H9 (cell line): ENCODE results near the gene UPP1. TPM values are rescaled to one million over a fixed set of nuclear protein-coding genes. Genes with fewer than 3 reads are reported as not detected.

Experiments used
- DNase-seq: peaks from one replicate; pipeline ENCODE4 v3.0.0-alpha.2; 2017
- H2AFZ ChIP-seq: one replicate; pipeline ENCODE4 v1.6.1; 2013; ENCODE audit warnings: mild to moderate bottlenecking, low read length, control low read depth, moderate library complexity
- H2AK5ac ChIP-seq: 2 replicates; pipeline ENCODE4 v1.6.1; 2013; ENCODE audit warnings: low read length, control low read depth, mixed read lengths; ENCODE audit not compliant: insufficient read length
- H2BK120ac ChIP-seq: one replicate; pipeline ENCODE4 v1.6.1; 2013; ENCODE audit warnings: low read depth, mild to moderate bottlenecking, low read length, control low read depth, inconsistent platforms; ENCODE audit not compliant: poor library complexity, severe bottlenecking
- H2BK12ac ChIP-seq: 2 replicates; pipeline ENCODE4 v1.6.1; 2013; ENCODE audit warnings: low read length, control low read depth, mixed read lengths, low read depth; ENCODE audit not compliant: insufficient read length
- H2BK15ac ChIP-seq: 2 replicates; pipeline ENCODE4 v1.6.1; 2013; ENCODE audit warnings: low read depth, low read length, control low read depth
- H2BK20ac ChIP-seq: one replicate; pipeline ENCODE4 v1.6.1; 2013; ENCODE audit warnings: low read depth, mild to moderate bottlenecking, low read length, control low read depth, inconsistent platforms; ENCODE audit not compliant: poor library complexity, severe bottlenecking
- H2BK5ac ChIP-seq: 2 replicates; pipeline ENCODE4 v1.6.1; 2013; ENCODE audit warnings: low read length, control low read depth, mixed read lengths; ENCODE audit not compliant: insufficient read length
- H3K14ac ChIP-seq: 2 replicates; pipeline ENCODE4 v1.6.1; 2013; ENCODE audit warnings: low read length, control low read depth; ENCODE audit not compliant: insufficient read depth
- H3K18ac ChIP-seq: 2 replicates; pipeline ENCODE4 v1.6.1; 2013; ENCODE audit warnings: low read depth, mild to moderate bottlenecking, mixed read lengths, low read length, control low read depth; ENCODE audit not compliant: insufficient read length
- H3K23ac ChIP-seq: 2 replicates; pipeline ENCODE4 v1.6.1; 2013; ENCODE audit warnings: low read length, control low read depth, mixed read lengths, low read depth; ENCODE audit not compliant: insufficient read length
- H3K23me2 ChIP-seq: 2 replicates; pipeline ENCODE4 v1.6.1; 2013; ENCODE audit warnings: low read depth, mild to moderate bottlenecking, mixed read lengths, low read length, control low read depth; ENCODE audit not compliant: insufficient read length, poor library complexity, severe bottlenecking
- H3K27ac ChIP-seq: 2 replicates; pipeline ENCODE4 v1.5.1; 2013; ENCODE audit warnings: low read length, control low read depth, mixed read lengths, low read depth; ENCODE audit not compliant: insufficient read length
- H3K27me3 ChIP-seq: 2 replicates; pipeline ENCODE4 v1.6.1; 2013; ENCODE audit warnings: low read length, control low read depth, inconsistent platforms; ENCODE audit not compliant: insufficient read depth
- H3K4ac ChIP-seq: 2 replicates; pipeline ENCODE4 v1.6.1; 2013; ENCODE audit warnings: low read depth, mild to moderate bottlenecking, control low read depth, inconsistent platforms, low read length, moderate library complexity
- H3K4me1 ChIP-seq: 2 replicates; pipeline ENCODE4 v1.6.1; 2013; ENCODE audit warnings: low read length, control low read depth, inconsistent platforms; ENCODE audit not compliant: insufficient read depth
- H3K4me2 ChIP-seq: 2 replicates; pipeline ENCODE4 v1.6.1; 2013; ENCODE audit warnings: low read length, control low read depth, mixed read lengths; ENCODE audit not compliant: insufficient read length, insufficient read depth
- H3K56ac ChIP-seq: 2 replicates; pipeline ENCODE4 v1.6.1; 2013; ENCODE audit warnings: low read depth, mild to moderate bottlenecking, mixed read lengths, low read length, control low read depth; ENCODE audit not compliant: insufficient read length
- H3K79me1 ChIP-seq: 2 replicates; pipeline ENCODE4 v1.6.1; 2013; ENCODE audit warnings: low read depth, mild to moderate bottlenecking, moderate library complexity, low read length, control low read depth, inconsistent platforms; ENCODE audit not compliant: insufficient read depth, poor library complexity, severe bottlenecking
- H3K79me2 ChIP-seq: 2 replicates; pipeline ENCODE4 v1.6.1; 2013; ENCODE audit warnings: low read length, control low read depth, inconsistent platforms; ENCODE audit not compliant: insufficient read depth
- H3K9ac ChIP-seq: 2 replicates; pipeline ENCODE4 v1.6.1; 2013; ENCODE audit warnings: low read length, control low read depth, mixed read lengths; ENCODE audit not compliant: insufficient read length; ENCODE audit errors: extremely low read depth
- H3K9me3 ChIP-seq: one replicate; pipeline ENCODE4 v1.6.1; 2013; ENCODE audit warnings: low read depth, low read length, inconsistent platforms; ENCODE audit not compliant: control insufficient read depth
- H3T11ph ChIP-seq: one replicate; pipeline ENCODE4 v1.6.1; 2013; ENCODE audit warnings: mild to moderate bottlenecking, low read length, control low read depth, inconsistent platforms
- H4K20me1 ChIP-seq: one replicate; pipeline ENCODE4 v1.6.1; 2013; ENCODE audit not compliant: control insufficient read depth, insufficient read length, insufficient read depth
- H4K5ac ChIP-seq: 2 replicates; pipeline ENCODE4 v1.6.1; 2013; ENCODE audit warnings: low read depth, mild to moderate bottlenecking, mixed read lengths, low read length, control low read depth; ENCODE audit not compliant: insufficient read length
- H4K8ac ChIP-seq: replicated peaks from 2 replicates; pipeline ENCODE4 v1.6.1; 2013; ENCODE audit warnings: low read length, control low read depth, mixed read lengths, low read depth; ENCODE audit not compliant: insufficient read length
- H4K91ac ChIP-seq: 2 replicates; pipeline ENCODE4 v1.6.1; 2013; ENCODE audit warnings: low read depth, mild to moderate bottlenecking, moderate library complexity, mixed read lengths, low read length, control low read depth; ENCODE audit not compliant: insufficient read length
- H3K27ac Mint-ChIP-seq, 3 experiments: 2 replicates in 2 of 3; 3 replicates in 1 of 3; pipeline ENCODE4 v1.8.0; 2020 to 2021; ENCODE audit warnings: mixed read lengths in 3 of 3, mild to moderate bottlenecking in 1 of 3, moderate library complexity in 1 of 3
- H3K27me3 Mint-ChIP-seq: 2 replicates; pipeline ENCODE4 v1.8.0; 2021; ENCODE audit warnings: low read depth, mild to moderate bottlenecking, moderate library complexity, mixed read lengths
- H3K36me3 Mint-ChIP-seq, 3 experiments: 2 replicates in 2 of 3; 3 replicates in 1 of 3; pipeline ENCODE4 v1.8.0; 2020 to 2021; ENCODE audit warnings: low read depth in 3 of 3, mixed read lengths in 3 of 3; ENCODE audit not compliant: insufficient read depth in 1 of 3
- H3K4me1 Mint-ChIP-seq, 2 experiments: 2 replicates each; pipeline ENCODE4 v1.8.0; 2020; ENCODE audit warnings: mixed read lengths in 2 of 2
- H3K4me3 Mint-ChIP-seq, 2 experiments: 2 replicates in 1 of 2; 3 replicates in 1 of 2; pipeline ENCODE4 v1.8.0; 2020 to 2021; ENCODE audit warnings: mild to moderate bottlenecking in 2 of 2, mixed read lengths in 2 of 2, moderate library complexity in 1 of 2
- H3K9me3 Mint-ChIP-seq, 2 experiments: 2 replicates in 1 of 2; 3 replicates in 1 of 2; pipeline ENCODE4 v1.8.0; 2020; ENCODE audit warnings: mild to moderate bottlenecking in 2 of 2, mixed read lengths in 2 of 2, moderate library complexity in 1 of 2
- CTCF ChIP-seq: fragments of 200-600 bp; sonication (generic); conservative IDR thresholded peaks from 3 replicates; pipeline ENCODE4 v1.8.0; 2021; ENCODE audit warnings: antibody characterized with exemption, mild to moderate bottlenecking
- WGBS: extraction: QIAGEN DNeasy Blood & Tissue Kit; methylation state at CpG from one replicate; pipeline ENCODE4 v1.1.7; 2013; ENCODE audit warnings: missing lambda C conversion rate, low lambda C conversion rate, mixed read lengths; ENCODE audit not compliant: insufficient read length; ENCODE audit errors: extremely low coverage; 5-methylcytosine and 5-hydroxymethylcytosine counted together
- total RNA-seq: library from RNA; stranded (reverse); gene quantifications from 2 replicates; pipeline ENCODE4 v1.2.1, GENCODE V29; 2021

Gene UPP1
- total RNA-seq, 1 experiment from 2014 or later = 34.2 TPM

GRCh38 chr7:48107926-48108472 lies 18.9 kb downstream of the UPP1 start:
- Histone ChIP-seq H2BK120ac (no peak overlapping the region), H3K79me2 (no peaks in the 10 kb centered on the region), H2BK5ac (no peak overlapping the region), H3K27ac (no peak overlapping the region), H3K14ac (no peak overlapping the region), H4K20me1 (no peaks in the 10 kb centered on the region), H3K9me3 (no peaks in the 10 kb centered on the region), H3K27me3 (no peaks in the 10 kb centered on the region), H2AK5ac (no peak overlapping the region), H2BK15ac (no peak overlapping the region), H4K5ac (no peak overlapping the region), H3T11ph (no peak overlapping the region), H4K8ac (no peak overlapping the region), H2BK20ac (no peak overlapping the region), H3K56ac (no peak overlapping the region), H3K4me1 (no peaks in the 10 kb centered on the region), H2AFZ (no peak overlapping the region), H3K4ac (no peak overlapping the region), H3K79me1 (no peaks in the 10 kb centered on the region), H3K18ac (no peak overlapping the region), H3K23me2 (no peaks in the 10 kb centered on the region), H3K4me2 (no peak overlapping the region), H2BK12ac (no peak overlapping the region), H3K23ac (no peak overlapping the region), H3K9ac (no peak overlapping the region), H4K91ac (no peak overlapping the region)
- TF ChIP-seq CTCF = no peak
- Mint-ChIP-seq H3K36me3 (peaks cover 34 to 59% (median 53%) of the 10 kb centered on the region in 3 experiments; a peak in 6 of 7 replicates), H3K27me3 (no peaks in the 10 kb centered on the region), H3K9me3 (no peaks in the 10 kb centered on the region), H3K4me1 (peaks cover 15 to 20% of the 10 kb centered on the region in 2 experiments), H3K4me3 (no peak overlapping the region), H3K27ac (no peak overlapping the region)
- WGBS = no CpG with 5 or more reads among the region's 18 CpGs
- DNase-seq = no peak
